ENCODE results near the gene PHF10.

DNA sequence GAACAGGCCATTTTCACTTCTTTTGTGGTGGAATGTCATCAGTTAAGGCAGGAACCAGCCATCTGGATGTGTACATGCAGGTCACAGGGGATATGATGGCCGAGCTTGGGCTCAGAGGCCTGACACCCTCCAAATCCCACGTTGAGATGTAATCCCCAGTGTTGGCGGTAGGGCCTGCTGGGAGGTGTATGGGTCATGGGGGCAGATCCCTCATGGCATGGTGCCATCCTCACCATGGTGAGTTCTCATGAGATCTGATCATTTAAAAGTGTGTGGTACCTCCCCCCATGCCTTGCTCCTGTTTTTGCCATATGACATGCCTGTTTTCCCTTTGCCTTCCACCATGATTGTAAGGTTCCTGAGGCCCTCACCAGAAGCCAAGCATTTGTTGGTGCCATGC lies 49.3 kb downstream of the PHF10 start:
- TF ChIP-seq, protein P1, sequence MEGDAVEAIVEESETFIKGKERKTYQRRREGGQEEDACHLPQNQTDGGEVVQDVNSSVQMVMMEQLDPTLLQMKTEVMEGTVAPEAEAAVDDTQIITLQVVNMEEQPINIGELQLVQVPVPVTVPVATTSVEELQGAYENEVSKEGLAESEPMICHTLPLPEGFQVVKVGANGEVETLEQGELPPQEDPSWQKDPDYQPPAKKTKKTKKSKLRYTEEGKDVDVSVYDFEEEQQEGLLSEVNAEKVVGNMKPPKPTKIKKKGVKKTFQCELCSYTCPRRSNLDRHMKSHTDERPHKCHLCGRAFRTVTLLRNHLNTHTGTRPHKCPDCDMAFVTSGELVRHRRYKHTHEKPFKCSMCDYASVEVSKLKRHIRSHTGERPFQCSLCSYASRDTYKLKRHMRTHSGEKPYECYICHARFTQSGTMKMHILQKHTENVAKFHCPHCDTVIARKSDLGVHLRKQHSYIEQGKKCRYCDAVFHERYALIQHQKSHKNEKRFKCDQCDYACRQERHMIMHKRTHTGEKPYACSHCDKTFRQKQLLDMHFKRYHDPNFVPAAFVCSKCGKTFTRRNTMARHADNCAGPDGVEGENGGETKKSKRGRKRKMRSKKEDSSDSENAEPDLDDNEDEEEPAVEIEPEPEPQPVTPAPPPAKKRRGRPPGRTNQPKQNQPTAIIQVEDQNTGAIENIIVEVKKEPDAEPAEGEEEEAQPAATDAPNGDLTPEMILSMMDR (IDR thresholded peaks at IDR 0.05; ENCODE audit: insufficient read depth, low read length), result no peak
- TF ChIP-seq POLR2AphosphoS5 (IDR thresholded peaks at IDR 0.05; ENCODE audit: low read depth) (no peak), SPI1 (IDR thresholded peaks at IDR 0.05; ENCODE audit: borderline replicate concordance, low read depth) (no peak)

Data from HL-60 (cell line).